ENCODE measurements around the gene TFF3. TPM values are rescaled to one million over a fixed set of nuclear protein-coding genes. Genes with fewer than 3 reads are reported as not detected.

The TFF3 gene
- total and polyA plus RNA-seq, 2 of the 4 experiments (the other 2 are of a cell fraction) = not detected

- H2AK9ac ChIP-seq (replicated peaks; ENCODE audit: low read depth, low read length, poor library complexity) = no peak overlapping the region
- H2AFZ ChIP-seq (replicated peaks; ENCODE audit: low read length, poor library complexity) = no peak overlapping the region
- H4K8ac ChIP-seq (ENCODE audit: low read depth in 2 of 2, low read length in 2 of 2) = no peak overlapping the region
- no peak overlapping the region for H2BK120ac ChIP-seq (ENCODE audit: low read depth, low read length)
- H3K9me3 ChIP-seq (ENCODE audit: control insufficient read depth, insufficient read depth, low read length) = no peaks in the 10 kb centered on the region
- no peak overlapping the region for H3K4ac ChIP-seq (ENCODE audit: low read depth, low read length)
- H3K79me1 ChIP-seq (ENCODE audit: low read depth in 1 of 2, low read length in 2 of 2) = no peaks in the 10 kb centered on the region
- H4K5ac ChIP-seq (ENCODE audit: low read depth, low read length) = no peak overlapping the region
- no peak overlapping the region for H2BK15ac ChIP-seq (ENCODE audit: low read depth, low read length)
- no peak overlapping the region for H3K4me3 ChIP-seq (ENCODE audit: insufficient read depth, low read depth, low read length)
- no peak overlapping the region for H3K14ac ChIP-seq (replicated peaks; ENCODE audit: low read depth, low read length)
- no peak overlapping the region for H3K56ac ChIP-seq (ENCODE audit: extremely low read depth, insufficient read depth, low read length)
- H3K27me3 ChIP-seq (ENCODE audit: control insufficient read depth, insufficient read depth, low read length) = peaks cover 4% of the 10 kb centered on the region
- no peak for DNase-seq
- no peak for ATAC-seq (ENCODE audit: low read depth)
- in situ Hi-C loops (cut with MboI; ENCODE audit: low sequenced_read_pairs) (no loop called here), intact Hi-C loops (cut with micrococcal nuclease) (no loop called here), dilution Hi-C loops (cut with HindIII; ENCODE audit: low sequenced_read_pairs, unreplicated experiment) (no loop called here)
- WGBS, 2 experiments (ENCODE audit: extremely low coverage in 2 of 2, insufficient read length in 1 of 2) = 79% methylated on average over 10 of the region's 10 CpGs; no CpG with 5 or more reads in 1 of the 2 experiments
- TF ChIP-seq MXI1 (IDR thresholded peaks at IDR 0.05; ENCODE audit: borderline replicate concordance, low read depth, low read length) (no peak), RAD21 (IDR thresholded peaks at IDR 0.05; ENCODE audit: low read length) (no peak), SMC3 (IDR thresholded peaks at IDR 0.05; ENCODE audit: low read depth, low read length) (no peak), MAFK (IDR thresholded peaks at IDR 0.05; ENCODE audit: low read depth, low read length) (no peak), BHLHE40 (IDR thresholded peaks at IDR 0.05; ENCODE audit: low read depth, low read length) (no peak), RCOR1 (IDR thresholded peaks at IDR 0.05; ENCODE audit: insufficient replicate concordance, low read length) (no peak), CHD1 (IDR thresholded peaks at IDR 0.05; ENCODE audit: low read depth, low read length) (no peak), NFE2L2 (IDR thresholded peaks at IDR 0.05; ENCODE audit: low read depth, low read length) (no peak), RFX5 (IDR thresholded peaks at IDR 0.05; ENCODE audit: low read depth, low read length) (no peak), MAZ (IDR thresholded peaks at IDR 0.05; ENCODE audit: borderline replicate concordance, low read depth, low read length) (no peak), CEBPB (IDR thresholded peaks at IDR 0.05; ENCODE audit: low read depth, low read length) (no peak), FOS (IDR thresholded peaks at IDR 0.05; ENCODE audit: low read depth, low read length) (no peak), POLR2A (IDR thresholded peaks at IDR 0.05; ENCODE audit: low read depth, low read length) (no peak)
- TF ChIP-seq, protein P1, sequence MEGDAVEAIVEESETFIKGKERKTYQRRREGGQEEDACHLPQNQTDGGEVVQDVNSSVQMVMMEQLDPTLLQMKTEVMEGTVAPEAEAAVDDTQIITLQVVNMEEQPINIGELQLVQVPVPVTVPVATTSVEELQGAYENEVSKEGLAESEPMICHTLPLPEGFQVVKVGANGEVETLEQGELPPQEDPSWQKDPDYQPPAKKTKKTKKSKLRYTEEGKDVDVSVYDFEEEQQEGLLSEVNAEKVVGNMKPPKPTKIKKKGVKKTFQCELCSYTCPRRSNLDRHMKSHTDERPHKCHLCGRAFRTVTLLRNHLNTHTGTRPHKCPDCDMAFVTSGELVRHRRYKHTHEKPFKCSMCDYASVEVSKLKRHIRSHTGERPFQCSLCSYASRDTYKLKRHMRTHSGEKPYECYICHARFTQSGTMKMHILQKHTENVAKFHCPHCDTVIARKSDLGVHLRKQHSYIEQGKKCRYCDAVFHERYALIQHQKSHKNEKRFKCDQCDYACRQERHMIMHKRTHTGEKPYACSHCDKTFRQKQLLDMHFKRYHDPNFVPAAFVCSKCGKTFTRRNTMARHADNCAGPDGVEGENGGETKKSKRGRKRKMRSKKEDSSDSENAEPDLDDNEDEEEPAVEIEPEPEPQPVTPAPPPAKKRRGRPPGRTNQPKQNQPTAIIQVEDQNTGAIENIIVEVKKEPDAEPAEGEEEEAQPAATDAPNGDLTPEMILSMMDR (conservative IDR thresholded peaks at IDR 0.05; ENCODE audit: low read depth, low read length) = no peak
- TF ChIP-seq, protein P2, sequence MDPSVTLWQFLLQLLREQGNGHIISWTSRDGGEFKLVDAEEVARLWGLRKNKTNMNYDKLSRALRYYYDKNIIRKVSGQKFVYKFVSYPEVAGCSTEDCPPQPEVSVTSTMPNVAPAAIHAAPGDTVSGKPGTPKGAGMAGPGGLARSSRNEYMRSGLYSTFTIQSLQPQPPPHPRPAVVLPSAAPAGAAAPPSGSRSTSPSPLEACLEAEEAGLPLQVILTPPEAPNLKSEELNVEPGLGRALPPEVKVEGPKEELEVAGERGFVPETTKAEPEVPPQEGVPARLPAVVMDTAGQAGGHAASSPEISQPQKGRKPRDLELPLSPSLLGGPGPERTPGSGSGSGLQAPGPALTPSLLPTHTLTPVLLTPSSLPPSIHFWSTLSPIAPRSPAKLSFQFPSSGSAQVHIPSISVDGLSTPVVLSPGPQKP (IDR thresholded peaks at IDR 0.05; ENCODE audit: borderline replicate concordance, low read depth, low read length) = no peak
- TF ChIP-seq, protein P3, sequence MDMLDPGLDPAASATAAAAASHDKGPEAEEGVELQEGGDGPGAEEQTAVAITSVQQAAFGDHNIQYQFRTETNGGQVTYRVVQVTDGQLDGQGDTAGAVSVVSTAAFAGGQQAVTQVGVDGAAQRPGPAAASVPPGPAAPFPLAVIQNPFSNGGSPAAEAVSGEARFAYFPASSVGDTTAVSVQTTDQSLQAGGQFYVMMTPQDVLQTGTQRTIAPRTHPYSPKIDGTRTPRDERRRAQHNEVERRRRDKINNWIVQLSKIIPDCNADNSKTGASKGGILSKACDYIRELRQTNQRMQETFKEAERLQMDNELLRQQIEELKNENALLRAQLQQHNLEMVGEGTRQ (IDR thresholded peaks at IDR 0.05; ENCODE audit: low read depth, low read length) = no peak
- H3K18ac ChIP-seq (ENCODE audit: low read depth, low read length) = no peak overlapping the region
- H3K23ac ChIP-seq (ENCODE audit: low read depth, low read length) = no peak overlapping the region
- BruUV-seq (replicated peaks) = no TSS peak
- H3K4me2 ChIP-seq (ENCODE audit: low read depth, low read length) = no peak overlapping the region
- H2BK20ac ChIP-seq (ENCODE audit: low read depth, low read length) = no peak overlapping the region
- no peak overlapping the region for H4K91ac ChIP-seq (ENCODE audit: insufficient read depth, low read depth, low read length)
- CTCF ChIA-PET = no interaction called here
- POLR2A ChIA-PET (ENCODE audit: unreplicated experiment) = no interaction called here
- H2AK5ac ChIP-seq (ENCODE audit: low read depth, low read length) = no peak overlapping the region
- no peaks in the 10 kb centered on the region for H3K9me1 ChIP-seq (ENCODE audit: insufficient read depth, low read length)
- H2BK5ac ChIP-seq (ENCODE audit: low read depth, low read length, poor library complexity, severe bottlenecking) = no peak overlapping the region
- H3K36me3 ChIP-seq (ENCODE audit: control insufficient read depth, insufficient read depth, low read length) = peaks cover 8% of the 10 kb centered on the region; the same call in 1 of the 2 replicates
- H4K20me1 ChIP-seq (ENCODE audit: insufficient read depth, low read length) = no peaks in the 10 kb centered on the region
- no peak overlapping the region for H3K27ac ChIP-seq (ENCODE audit: insufficient read depth, low read length)
- no peak overlapping the region for H3K9ac ChIP-seq (ENCODE audit: low read depth, low read length)
- peaks cover 2% of the 10 kb centered on the region; the same call in 1 of the 2 replicates for H3K4me1 ChIP-seq (ENCODE audit: control insufficient read depth, insufficient read depth, low read length)
Observed at GRCh38 chr21:42269386-42269785, 45.8 kb downstream of the TFF3 start.
